Activated CD8-positive, alpha-beta T cell treated with anti-CD3 and anti-CD28 coated beads for 36 hours (primary cell): ENCODE results near the gene ZNF202. TPM values are rescaled to one million over a fixed set of nuclear protein-coding genes. Genes with fewer than 3 reads are reported as not detected.

ENCODE experiments used
- ATAC-seq: fragments of 200-7000 bp; cut with Tn5 transposase; one replicate; pipeline ENCODE4 v1.10.0; 2021; ENCODE audit warnings: mild to moderate bottlenecking, moderate library complexity
- CTCF ChIA-PET: fragments of 350-600 bp; sonication (Branson Sonifier 250); formaldehyde crosslinking; loops from one replicate; lab custom pipeline; 2021; ENCODE audit warnings: antibody characterized with exemption; lab: Charles Lee
- POLR2A ChIA-PET: fragments of 350-600 bp; sonication (Branson Sonifier 250); formaldehyde crosslinking; loops from one replicate; lab custom pipeline; 2021; ENCODE audit warnings: antibody characterized with exemption; lab: Charles Lee
- DNase-seq: peaks from one replicate; pipeline ENCODE4 v3.0.0-alpha.2; 2020
- H3K27ac Mint-ChIP-seq: one replicate; pipeline ENCODE4 v1.8.0; 2021; ENCODE audit warnings: mild to moderate bottlenecking, mixed read lengths
- H3K27me3 Mint-ChIP-seq: one replicate; pipeline ENCODE4 v1.8.0; 2021; ENCODE audit warnings: mixed read lengths
- H3K36me3 Mint-ChIP-seq: one replicate; pipeline ENCODE4 v1.8.0; 2021; ENCODE audit warnings: low read depth, mixed read lengths
- H3K4me1 Mint-ChIP-seq: one replicate; pipeline ENCODE4 v1.8.0; 2021; ENCODE audit warnings: low read depth, mixed read lengths
- H3K4me3 Mint-ChIP-seq: one replicate; pipeline ENCODE4 v1.8.0; 2021; ENCODE audit warnings: mild to moderate bottlenecking, moderate library complexity, mixed read lengths
- H3K9me3 Mint-ChIP-seq: one replicate; pipeline ENCODE4 v1.8.0; 2021; ENCODE audit warnings: mixed read lengths
- CTCF ChIP-seq: fragments of 200-600 bp; IDR thresholded peaks from one replicate; pipeline ENCODE4 v1.8.0; 2022; ENCODE audit warnings: antibody characterized with exemption, mild to moderate bottlenecking
- intact Hi-C: fragments of 100-400 bp; cut with micrococcal nuclease; formaldehyde crosslinking; loops from one replicate; pipeline ENCODE4 v1.10.0; 2022
- total RNA-seq, 2 experiments: library from RNA; stranded (reverse); gene quantifications; one replicate each; pipeline ENCODE4 v1.2.3, GENCODE V29; 2021

Gene ZNF202
- total RNA-seq, 2 experiments from 2014 or later: 11.1 to 13.6 TPM

GRCh38 chr11:123738374-123738773 lies 3.1 kb downstream of the ZNF202 start:
- no peak overlapping the region for H3K27ac Mint-ChIP-seq
- ChIA-PET CTCF (interaction anchor here (1.3 to 2.1 kb wide), 2 partner anchors 27 to 31 kb away, joined by 5 to 6 read pairs; no protein-coding TSS in a partner anchor), POLR2A (interaction anchor here (1.2 kb wide), 1 partner anchor 67 kb away, joined by 3 read pairs; no protein-coding TSS in a partner anchor)
- no peak overlapping the region for H3K4me3 Mint-ChIP-seq
- peaks cover 41% of the 10 kb centered on the region for H3K36me3 Mint-ChIP-seq
- peaks cover 33% of the 10 kb centered on the region for H3K4me1 Mint-ChIP-seq
- intact Hi-C loops: no loop called here
- DNase-seq: no peak
- ATAC-seq: no peak
- H3K9me3 Mint-ChIP-seq: no peaks in the 10 kb centered on the region
- no peak for TF ChIP-seq CTCF
- no peaks in the 10 kb centered on the region for H3K27me3 Mint-ChIP-seq

GRCh38 chr11:123736769-123737168 lies 4.7 kb downstream of the ZNF202 start:
- ATAC-seq: no peak
- Mint-ChIP-seq H3K27ac (no peak overlapping the region), H3K4me1 (peaks cover 25% of the 10 kb centered on the region), H3K36me3 (peaks cover 41% of the 10 kb centered on the region), H3K27me3 (no peaks in the 10 kb centered on the region), H3K4me3 (no peak overlapping the region), H3K9me3 (no peaks in the 10 kb centered on the region)
- TF ChIP-seq CTCF: no peak
- DNase-seq: no peak
- ChIA-PET CTCF (no interaction called here), POLR2A (no interaction called here)
- intact Hi-C loops: no loop called here

- ATAC-seq: no peak
- intact Hi-C loops: no loop called here
- ChIA-PET POLR2A (interaction anchor here (0.6 to 1.0 kb wide), 2 partner anchors 11 to 1391 kb away, joined by 3 read pairs; no protein-coding TSS in a partner anchor), CTCF (interaction anchor here (0.6 to 1.6 kb wide), 3 partner anchors 10 to 60 kb away, joined by 4 to 7 read pairs (median 4); no protein-coding TSS in a partner anchor)
- Mint-ChIP-seq H3K4me1 (no peaks in the 10 kb centered on the region), H3K9me3 (peaks cover 24% of the 10 kb centered on the region), H3K27ac (no peak overlapping the region), H3K36me3 (peaks cover 47% of the 10 kb centered on the region), H3K4me3 (no peak overlapping the region), H3K27me3 (no peaks in the 10 kb centered on the region)
- TF ChIP-seq CTCF: no peak
- DNase-seq: no peak
Measured at GRCh38 chr11:123729602-123730001, 11.9 kb downstream of the ZNF202 start.

- no peaks in the 10 kb centered on the region for H3K4me1 Mint-ChIP-seq
- TF ChIP-seq CTCF: no peak
- peaks cover 57% of the 10 kb centered on the region for H3K36me3 Mint-ChIP-seq
- DNase-seq: no peak
- ChIA-PET CTCF (interaction anchor here (1.8 to 2.3 kb wide), 2 partner anchors 15 to 19 kb away, joined by 5 to 6 read pairs; no protein-coding TSS in a partner anchor), POLR2A (no interaction called here)
- no peak overlapping the region for H3K4me3 Mint-ChIP-seq
- no peak for ATAC-seq
- H3K27me3 Mint-ChIP-seq: no peaks in the 10 kb centered on the region
- intact Hi-C loops: no loop called here
- no peak overlapping the region for H3K27ac Mint-ChIP-seq
- H3K9me3 Mint-ChIP-seq: peaks cover 24% of the 10 kb centered on the region
Measured at GRCh38 chr11:123725995-123726655, 15.3 kb downstream of the ZNF202 start.

GRCh38 chr11:123719452-123719851 lies 22.0 kb downstream of the ZNF202 start:
- ATAC-seq: no peak
- Mint-ChIP-seq H3K9me3 (no peaks in the 10 kb centered on the region), H3K4me3 (no peak overlapping the region), H3K27me3 (peaks cover 13% of the 10 kb centered on the region), H3K27ac (no peak overlapping the region), H3K4me1 (no peaks in the 10 kb centered on the region), H3K36me3 (peaks cover 16% of the 10 kb centered on the region)
- intact Hi-C loops: no loop called here
- CTCF ChIA-PET: interaction anchor here (0.9 to 3.4 kb wide), 6 partner anchors 8 to 472 kb away, joined by 3 to 22 read pairs (median 4); no protein-coding TSS in a partner anchor
- no peak for TF ChIP-seq CTCF
- DNase-seq: no peak
- POLR2A ChIA-PET: interaction anchor here (0.8 kb wide), 1 partner anchor 8 kb away, joined by 3 read pairs; no protein-coding TSS in a partner anchor
